Gastrocnemius medialis (tissue), 4 donors: Measurements from ENCODE around the gene DZIP1L. TPM values are rescaled to one million over a fixed set of nuclear protein-coding genes. Genes with fewer than 3 reads are reported as not detected.

ENCODE experiments used
- ATAC-seq, 2 donors: fragments of 150-250 bp; one replicate each; pipeline ENCODE4 v1.9.1; 2016
- DNase-seq, 2 donors: peaks; one replicate each; pipeline ENCODE4 v3.0.0-alpha.2; 2019
- H3K27ac ChIP-seq, 4 donors: fragments of 200-600 bp; sonication (generic); 1 replicate in 1 of 4; 2 replicates in 3 of 4; pipeline ENCODE4 v1.5.1; 2016 to 2018; ENCODE audit warnings: mild to moderate bottlenecking in 2 of 4, moderate library complexity in 1 of 4
- H3K27me3 ChIP-seq, 3 donors: fragments of 200-600 bp; sonication (generic) in 2 of 3; 1 replicate in 1 of 3; 2 replicates in 2 of 3; pipeline versions ENCODE4 v1.5.1 to v1.6.0; 2016 to 2019; ENCODE audit warnings: mild to moderate bottlenecking in 1 of 3, moderate library complexity in 1 of 3
- H3K36me3 ChIP-seq, 2 donors: fragments of 200-600 bp; sonication (generic) in 1 of 2; one replicate each; pipeline ENCODE4 v1.5.1; 2017 to 2018
- H3K4me1 ChIP-seq, 2 donors: fragments of 200-600 bp; sonication (generic) in 1 of 2; one replicate each; pipeline ENCODE4 v1.5.1; 2016 to 2017; ENCODE audit warnings: mild to moderate bottlenecking in 2 of 2
- H3K4me3 ChIP-seq, 4 donors: fragments of 200-600 bp; sonication (generic) in 3 of 4; 1 replicate in 1 of 4; 2 replicates in 3 of 4; pipeline ENCODE4 v1.5.1; 2016 to 2019; ENCODE audit warnings: mild to moderate bottlenecking in 2 of 4
- H3K9me3 ChIP-seq, 3 donors: fragments of 200-600 bp; sonication (generic) in 2 of 3; 1 replicate in 1 of 3; 2 replicates in 2 of 3; pipeline ENCODE4 v1.5.1; 2016 to 2019
- CTCF ChIP-seq, 5 experiments: fragments of 450-650 bp in 3 of 5; fragments of 200-600 bp in 2 of 5; sonication (generic) in 2 of 5; IDR thresholded peaks in 4 of 5; conservative IDR thresholded peaks in 1 of 5; 1 replicate in 4 of 5; 2 replicates in 1 of 5; pipeline ENCODE4 v1.5.1; 2016 to 2019; ENCODE audit warnings: antibody characterized with exemption in 5 of 5, mild to moderate bottlenecking in 3 of 5, moderate library complexity in 3 of 5
- POLR2A ChIP-seq, 2 donors: fragments of 450-650 bp; IDR thresholded peaks; one replicate each; pipeline ENCODE4 v1.6.1; 2017; ENCODE audit warnings: antibody characterized with exemption in 2 of 2, mild to moderate bottlenecking in 2 of 2, moderate library complexity in 2 of 2
- in situ Hi-C, 4 donors: fragments of 200-750 bp; cut with MboI; loops; one replicate each; pipeline versions ENCODE4 v1.15.0 to v1.8.0; 2017; ENCODE audit warnings: low sequenced_read_pairs in 4 of 4
- intact Hi-C: fragments of 100-400 bp; cut with DNase I; formaldehyde crosslinking; loops from one replicate; pipeline ENCODE4 v1.15.1; 2023; ENCODE audit warnings: low total_unique reads
- total RNA-seq, 4 donors: library from RNA; depleted of rRNA; stranded (reverse); fragments of >200 nt; gene quantifications; one replicate each; pipeline versions ENCODE4 v1.1.0 to v1.2.3, GENCODE V29; 2016

Gene DZIP1L
- total RNA-seq, 4 donors from 2014 or later = 1.1 to 3.3 (median 1.5) TPM

- intact Hi-C loops = no loop called here
- Histone ChIP-seq H3K4me1 (no peaks in the 10 kb centered on the region), H3K27ac (no peak overlapping the region), H3K4me3 (no peak overlapping the region), H3K27me3 (no peaks in the 10 kb centered on the region), H3K9me3 (no peaks in the 10 kb centered on the region), H3K36me3 (peaks cover 0 to 20% of the 10 kb centered on the region in 2 donors)
- in situ Hi-C loops = no loop called here
- TF ChIP-seq CTCF (IDR thresholded peaks at IDR 0.05 in 4 of 5, conservative IDR thresholded peaks at IDR 0.05 in 1 of 5) = no peak
- no peak for TF ChIP-seq POLR2A (IDR thresholded peaks at IDR 0.05)
- ATAC-seq = no peak
- no peak for DNase-seq
Observed at GRCh38 chr3:138082085-138082991, 33.1 kb downstream of the DZIP1L start.

GRCh38 chr3:138081371-138082084 lies 33.9 kb downstream of the DZIP1L start:
- ATAC-seq (no peak), DNase-seq (no peak)
- in situ Hi-C loops = no loop called here
- Histone ChIP-seq H3K4me1 (no peaks in the 10 kb centered on the region), H3K27me3 (no peaks in the 10 kb centered on the region), H3K4me3 (no peak overlapping the region), H3K9me3 (no peaks in the 10 kb centered on the region), H3K36me3 (peaks cover 0 to 18% of the 10 kb centered on the region in 2 donors), H3K27ac (no peak overlapping the region)
- intact Hi-C loops = no loop called here
- TF ChIP-seq CTCF (IDR thresholded peaks at IDR 0.05 in 4 of 5, conservative IDR thresholded peaks at IDR 0.05 in 1 of 5) (no peak), POLR2A (IDR thresholded peaks at IDR 0.05) (no peak)

- no peaks in the 10 kb centered on the region for H3K27me3 ChIP-seq
- ATAC-seq = no peak
- intact Hi-C loops = no loop called here
- in situ Hi-C loops = no loop called here
- no peaks in the 10 kb centered on the region for H3K9me3 ChIP-seq
- TF ChIP-seq POLR2A (IDR thresholded peaks at IDR 0.05) (no peak), CTCF (IDR thresholded peaks at IDR 0.05 in 4 of 5, conservative IDR thresholded peaks at IDR 0.05 in 1 of 5) (no peak)
- H3K4me3 ChIP-seq = no peak overlapping the region
- peaks cover 0 to 15% of the 10 kb centered on the region in 2 donors for H3K36me3 ChIP-seq
- H3K4me1 ChIP-seq = no peaks in the 10 kb centered on the region
- no peak overlapping the region for H3K27ac ChIP-seq
- DNase-seq = no peak
Observed at GRCh38 chr3:138079901-138080300, 35.5 kb downstream of the DZIP1L start.

GRCh38 chr3:138078901-138079344 lies 36.5 kb downstream of the DZIP1L start:
- no peak overlapping the region for H3K27ac ChIP-seq

More at GRCh38 chr3:138078901-138079344, 36.5 kb downstream of the DZIP1L start:
- Histone ChIP-seq H3K4me3 (no peak overlapping the region), H3K9me3 (no peaks in the 10 kb centered on the region), H3K4me1 (no peaks in the 10 kb centered on the region), H3K36me3 (peaks cover 0 to 6% of the 10 kb centered on the region in 2 donors), H3K27me3 (no peaks in the 10 kb centered on the region)
- DNase-seq (no peak), ATAC-seq (no peak)
- intact Hi-C loops (no loop called here), in situ Hi-C loops (no loop called here)
- no peak for TF ChIP-seq CTCF (IDR thresholded peaks at IDR 0.05 in 4 of 5, conservative IDR thresholded peaks at IDR 0.05 in 1 of 5)
- TF ChIP-seq POLR2A (IDR thresholded peaks at IDR 0.05) = no peak
